K562 (cell line): ENCODE results near the gene UPP1. TPM values are rescaled to one million over a fixed set of nuclear protein-coding genes. Genes with fewer than 3 reads are reported as not detected.

Source experiments
- CCNT2 ChIP-seq: IDR thresholded peaks from 2 replicates; pipeline ENCODE4 v1.6.1; 2011; ENCODE audit warnings: borderline replicate concordance, low read depth, mild to moderate bottlenecking, moderate library complexity, mixed read lengths, low read length; ENCODE audit not compliant: insufficient read length; ENCODE audit errors: extremely low read depth
- FIP1L1 ChIP-seq: fragments of 200-400 bp; formaldehyde crosslinking; IDR thresholded peaks from 2 replicates; pipeline ENCODE4 v1.6.1; 2018; ENCODE audit warnings: mild to moderate bottlenecking, low read depth, low read length; ENCODE audit not compliant: poor library complexity, severe bottlenecking
- KDM5B ChIP-seq: fragments of 200-600 bp; sonication (generic); IDR thresholded peaks from 2 replicates; pipeline ENCODE4 v1.6.1; 2012; ENCODE audit warnings: low read depth, mild to moderate bottlenecking, moderate library complexity, low read length, control low read depth, inconsistent platforms; ENCODE audit not compliant: insufficient replicate concordance
- MECOM ChIP-seq: fragments of 250-450 bp; sonication (Bioruptor Pico); IDR thresholded peaks from 2 replicates; pipeline ENCODE4 v1.8.0; 2022; ENCODE audit warnings: inconsistent platforms
- SAFB2 ChIP-seq: fragments of 200-400 bp; formaldehyde crosslinking; IDR thresholded peaks from 2 replicates; pipeline ENCODE4 v1.6.1; 2018; ENCODE audit warnings: borderline replicate concordance, low read length, low read depth, moderate library complexity; ENCODE audit not compliant: severe bottlenecking
- SIRT6 ChIP-seq: IDR thresholded peaks from one replicate; pipeline ENCODE4 v1.6.1; 2012; ENCODE audit warnings: low read depth, mild to moderate bottlenecking, control low read depth, inconsistent platforms, low read length, moderate library complexity
- SMARCE1 ChIP-seq: fragments of 450-650 bp; IDR thresholded peaks from 2 replicates; pipeline ENCODE4 v1.7.1; 2016; ENCODE audit warnings: mild to moderate bottlenecking
- ZNF146 ChIP-seq: IDR thresholded peaks from one replicate; pipeline ENCODE4 v1.6.1; 2018; ENCODE audit warnings: missing compliant biosample characterization; ENCODE audit not compliant: unreplicated experiment
- polyA plus RNA-seq, 8 experiments: library from polyadenylated mRNA; depleted of rRNA in 4 of 8; stranded (reverse) in 5 of 8; unstranded in 3 of 8; fragments of >200 nt; fragmentation: Nextera tagmentation in 2 of 8; fragmentation: Illumina TruSeq in 1 of 8; extraction: Ambion mirVana in 2 of 8; extraction: Trizol in 1 of 8; gene quantifications; 2 replicates each; pipeline versions ENCODE4 v1.2.1 to v1.2.3, GENCODE V29; 2011 to 2014; ENCODE audit warnings: inconsistent platforms in 1 of 8, missing spikeins in 1 of 8
- total RNA-seq, 7 experiments: library from RNA; depleted of rRNA in 6 of 7; stranded (reverse); fragments of >200 nt in 6 of 7; fragmentation: Illumina TruSeq in 2 of 7; extraction: Trizol in 2 of 7; gene quantifications; 2 replicates each; pipeline versions ENCODE4 v1.2.1 to v1.2.3, GENCODE V29; 2011 to 2021; ENCODE audit warnings: low replicate concordance in 1 of 7
- TF ChIP-seq, protein P1 (sequence below): sonication (generic); formaldehyde crosslinking; IDR thresholded peaks from 2 replicates; pipeline ENCODE4 v1.8.1; 2023; ENCODE audit warnings: missing genetic modification reagents, mild to moderate bottlenecking, borderline replicate concordance
- TF ChIP-seq, protein P2 (sequence below): fragments of 150-350 bp; IDR thresholded peaks from 2 replicates; pipeline ENCODE4 v1.6.1; 2014; ENCODE audit warnings: low read depth, mild to moderate bottlenecking, low read length, borderline replicate concordance
- TF ChIP-seq, protein P3 (sequence below): sonication (generic); formaldehyde crosslinking; IDR thresholded peaks from 2 replicates; pipeline ENCODE4 v1.8.0; 2022; ENCODE audit warnings: mild to moderate bottlenecking, missing genetic modification reagents
- TF ChIP-seq, protein P4 (sequence below), 2 experiments: fragments of 450-650 bp in 1 of 2; IDR thresholded peaks; 2 replicates each; pipeline ENCODE4 v1.6.1; 2011 to 2017; ENCODE audit warnings: low read depth in 2 of 2, antibody characterized with exemption in 1 of 2, borderline replicate concordance in 1 of 2, low read length in 1 of 2, mild to moderate bottlenecking in 1 of 2, mixed read lengths in 1 of 2; ENCODE audit not compliant: control insufficient read depth in 1 of 2

Gene UPP1
- total and polyA plus RNA-seq, 9 of the 15 experiments (the other 6 are each of a cell fraction or from before 2014, with no cell fraction given) = 0.38 to 2.4 (median 0.61) TPM

DNA sequence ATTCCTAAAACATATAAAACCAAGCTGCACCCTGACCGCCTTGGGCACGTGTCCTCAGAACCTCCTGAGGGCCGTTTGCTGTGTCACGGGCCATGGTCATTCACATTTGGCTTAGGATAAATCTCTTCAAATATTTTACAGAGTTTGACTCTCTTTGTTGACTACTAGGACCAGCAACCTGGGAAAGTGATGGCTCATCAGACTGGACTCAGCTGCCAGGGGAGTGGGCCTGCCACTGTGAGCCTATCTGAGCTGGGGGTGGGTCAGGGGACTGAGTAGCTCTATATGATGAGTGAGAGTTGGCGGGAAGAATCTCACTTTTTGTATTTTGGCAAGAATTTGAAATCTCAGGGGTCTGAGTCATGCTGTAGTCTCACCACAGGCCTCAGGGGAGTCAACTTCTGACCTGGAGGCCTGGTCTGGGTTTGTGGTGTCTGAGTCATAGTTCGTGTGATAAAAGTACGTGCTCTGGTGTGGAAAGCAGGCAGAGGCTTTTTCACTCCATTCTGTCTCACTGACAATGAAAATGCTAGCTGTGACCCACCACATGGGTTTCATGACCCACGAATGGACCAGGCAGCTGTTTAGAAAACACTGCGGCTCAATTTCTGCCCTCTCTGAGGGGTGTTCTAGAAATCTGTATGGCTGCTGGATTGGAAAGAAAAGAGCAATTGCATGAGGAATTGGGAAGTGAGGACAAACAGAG lies 4.2 kb upstream of the UPP1 start (continued):
- TF ChIP-seq, protein P1, sequence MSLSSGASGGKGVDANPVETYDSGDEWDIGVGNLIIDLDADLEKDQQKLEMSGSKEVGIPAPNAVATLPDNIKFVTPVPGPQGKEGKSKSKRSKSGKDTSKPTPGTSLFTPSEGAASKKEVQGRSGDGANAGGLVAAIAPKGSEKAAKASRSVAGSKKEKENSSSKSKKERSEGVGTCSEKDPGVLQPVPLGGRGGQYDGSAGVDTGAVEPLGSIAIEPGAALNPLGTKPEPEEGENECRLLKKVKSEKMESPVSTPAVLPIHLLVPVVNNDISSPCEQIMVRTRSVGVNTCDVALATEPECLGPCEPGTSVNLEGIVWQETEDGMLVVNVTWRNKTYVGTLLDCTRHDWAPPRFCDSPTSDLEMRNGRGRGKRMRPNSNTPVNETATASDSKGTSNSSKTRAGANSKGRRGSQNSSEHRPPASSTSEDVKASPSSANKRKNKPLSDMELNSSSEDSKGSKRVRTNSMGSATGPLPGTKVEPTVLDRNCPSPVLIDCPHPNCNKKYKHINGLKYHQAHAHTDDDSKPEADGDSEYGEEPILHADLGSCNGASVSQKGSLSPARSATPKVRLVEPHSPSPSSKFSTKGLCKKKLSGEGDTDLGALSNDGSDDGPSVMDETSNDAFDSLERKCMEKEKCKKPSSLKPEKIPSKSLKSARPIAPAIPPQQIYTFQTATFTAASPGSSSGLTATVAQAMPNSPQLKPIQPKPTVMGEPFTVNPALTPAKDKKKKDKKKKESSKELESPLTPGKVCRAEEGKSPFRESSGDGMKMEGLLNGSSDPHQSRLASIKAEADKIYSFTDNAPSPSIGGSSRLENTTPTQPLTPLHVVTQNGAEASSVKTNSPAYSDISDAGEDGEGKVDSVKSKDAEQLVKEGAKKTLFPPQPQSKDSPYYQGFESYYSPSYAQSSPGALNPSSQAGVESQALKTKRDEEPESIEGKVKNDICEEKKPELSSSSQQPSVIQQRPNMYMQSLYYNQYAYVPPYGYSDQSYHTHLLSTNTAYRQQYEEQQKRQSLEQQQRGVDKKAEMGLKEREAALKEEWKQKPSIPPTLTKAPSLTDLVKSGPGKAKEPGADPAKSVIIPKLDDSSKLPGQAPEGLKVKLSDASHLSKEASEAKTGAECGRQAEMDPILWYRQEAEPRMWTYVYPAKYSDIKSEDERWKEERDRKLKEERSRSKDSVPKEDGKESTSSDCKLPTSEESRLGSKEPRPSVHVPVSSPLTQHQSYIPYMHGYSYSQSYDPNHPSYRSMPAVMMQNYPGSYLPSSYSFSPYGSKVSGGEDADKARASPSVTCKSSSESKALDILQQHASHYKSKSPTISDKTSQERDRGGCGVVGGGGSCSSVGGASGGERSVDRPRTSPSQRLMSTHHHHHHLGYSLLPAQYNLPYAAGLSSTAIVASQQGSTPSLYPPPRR (CRISPR knock-in tag) = no peak
- no peak for TF ChIP-seq SIRT6
- no peak for TF ChIP-seq FIP1L1
- no peak for TF ChIP-seq MECOM (CRISPR knock-in tag)
- TF ChIP-seq, protein P2, sequence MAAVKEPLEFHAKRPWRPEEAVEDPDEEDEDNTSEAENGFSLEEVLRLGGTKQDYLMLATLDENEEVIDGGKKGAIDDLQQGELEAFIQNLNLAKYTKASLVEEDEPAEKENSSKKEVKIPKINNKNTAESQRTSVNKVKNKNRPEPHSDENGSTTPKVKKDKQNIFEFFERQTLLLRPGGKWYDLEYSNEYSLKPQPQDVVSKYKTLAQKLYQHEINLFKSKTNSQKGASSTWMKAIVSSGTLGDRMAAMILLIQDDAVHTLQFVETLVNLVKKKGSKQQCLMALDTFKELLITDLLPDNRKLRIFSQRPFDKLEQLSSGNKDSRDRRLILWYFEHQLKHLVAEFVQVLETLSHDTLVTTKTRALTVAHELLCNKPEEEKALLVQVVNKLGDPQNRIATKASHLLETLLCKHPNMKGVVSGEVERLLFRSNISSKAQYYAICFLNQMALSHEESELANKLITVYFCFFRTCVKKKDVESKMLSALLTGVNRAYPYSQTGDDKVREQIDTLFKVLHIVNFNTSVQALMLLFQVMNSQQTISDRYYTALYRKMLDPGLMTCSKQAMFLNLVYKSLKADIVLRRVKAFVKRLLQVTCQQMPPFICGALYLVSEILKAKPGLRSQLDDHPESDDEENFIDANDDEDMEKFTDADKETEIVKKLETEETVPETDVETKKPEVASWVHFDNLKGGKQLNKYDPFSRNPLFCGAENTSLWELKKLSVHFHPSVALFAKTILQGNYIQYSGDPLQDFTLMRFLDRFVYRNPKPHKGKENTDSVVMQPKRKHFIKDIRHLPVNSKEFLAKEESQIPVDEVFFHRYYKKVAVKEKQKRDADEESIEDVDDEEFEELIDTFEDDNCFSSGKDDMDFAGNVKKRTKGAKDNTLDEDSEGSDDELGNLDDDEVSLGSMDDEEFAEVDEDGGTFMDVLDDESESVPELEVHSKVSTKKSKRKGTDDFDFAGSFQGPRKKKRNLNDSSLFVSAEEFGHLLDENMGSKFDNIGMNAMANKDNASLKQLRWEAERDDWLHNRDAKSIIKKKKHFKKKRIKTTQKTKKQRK = no peak
- TF ChIP-seq ZNF146 = no peak
- TF ChIP-seq SMARCE1 = peak; percentile 94
- TF ChIP-seq CCNT2 = peak; percentile 63
- TF ChIP-seq, protein P3, sequence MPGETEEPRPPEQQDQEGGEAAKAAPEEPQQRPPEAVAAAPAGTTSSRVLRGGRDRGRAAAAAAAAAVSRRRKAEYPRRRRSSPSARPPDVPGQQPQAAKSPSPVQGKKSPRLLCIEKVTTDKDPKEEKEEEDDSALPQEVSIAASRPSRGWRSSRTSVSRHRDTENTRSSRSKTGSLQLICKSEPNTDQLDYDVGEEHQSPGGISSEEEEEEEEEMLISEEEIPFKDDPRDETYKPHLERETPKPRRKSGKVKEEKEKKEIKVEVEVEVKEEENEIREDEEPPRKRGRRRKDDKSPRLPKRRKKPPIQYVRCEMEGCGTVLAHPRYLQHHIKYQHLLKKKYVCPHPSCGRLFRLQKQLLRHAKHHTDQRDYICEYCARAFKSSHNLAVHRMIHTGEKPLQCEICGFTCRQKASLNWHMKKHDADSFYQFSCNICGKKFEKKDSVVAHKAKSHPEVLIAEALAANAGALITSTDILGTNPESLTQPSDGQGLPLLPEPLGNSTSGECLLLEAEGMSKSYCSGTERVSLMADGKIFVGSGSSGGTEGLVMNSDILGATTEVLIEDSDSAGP (CRISPR knock-in tag) = no peak
- TF ChIP-seq, protein P4, sequence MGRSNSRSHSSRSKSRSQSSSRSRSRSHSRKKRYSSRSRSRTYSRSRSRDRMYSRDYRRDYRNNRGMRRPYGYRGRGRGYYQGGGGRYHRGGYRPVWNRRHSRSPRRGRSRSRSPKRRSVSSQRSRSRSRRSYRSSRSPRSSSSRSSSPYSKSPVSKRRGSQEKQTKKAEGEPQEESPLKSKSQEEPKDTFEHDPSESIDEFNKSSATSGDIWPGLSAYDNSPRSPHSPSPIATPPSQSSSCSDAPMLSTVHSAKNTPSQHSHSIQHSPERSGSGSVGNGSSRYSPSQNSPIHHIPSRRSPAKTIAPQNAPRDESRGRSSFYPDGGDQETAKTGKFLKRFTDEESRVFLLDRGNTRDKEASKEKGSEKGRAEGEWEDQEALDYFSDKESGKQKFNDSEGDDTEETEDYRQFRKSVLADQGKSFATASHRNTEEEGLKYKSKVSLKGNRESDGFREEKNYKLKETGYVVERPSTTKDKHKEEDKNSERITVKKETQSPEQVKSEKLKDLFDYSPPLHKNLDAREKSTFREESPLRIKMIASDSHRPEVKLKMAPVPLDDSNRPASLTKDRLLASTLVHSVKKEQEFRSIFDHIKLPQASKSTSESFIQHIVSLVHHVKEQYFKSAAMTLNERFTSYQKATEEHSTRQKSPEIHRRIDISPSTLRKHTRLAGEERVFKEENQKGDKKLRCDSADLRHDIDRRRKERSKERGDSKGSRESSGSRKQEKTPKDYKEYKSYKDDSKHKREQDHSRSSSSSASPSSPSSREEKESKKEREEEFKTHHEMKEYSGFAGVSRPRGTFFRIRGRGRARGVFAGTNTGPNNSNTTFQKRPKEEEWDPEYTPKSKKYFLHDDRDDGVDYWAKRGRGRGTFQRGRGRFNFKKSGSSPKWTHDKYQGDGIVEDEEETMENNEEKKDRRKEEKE (IDR thresholded peaks at IDR 0.05; ENCODE audit: borderline replicate concordance in 1 of 2, control insufficient read depth in 1 of 2, low read depth in 2 of 2, low read length in 1 of 2) = no peak
- no peak for TF ChIP-seq KDM5B
- no peak for TF ChIP-seq SAFB2
